Measurements from ENCODE around the gene CACYBP.

The CACYBP gene

GRCh38 chr1:174975764-174976163 lies 24.0 kb upstream of the CACYBP start:
- H3K27ac ChIP-seq = no peak overlapping the region
- TF ChIP-seq CTCF (conservative IDR thresholded peaks at IDR 0.05) = no peak
- no peak for TF ChIP-seq ZFX (IDR thresholded peaks at IDR 0.05)

GRCh38 chr1:174976436-174977108 lies 23.2 kb upstream of the CACYBP start:
- no peak overlapping the region for H3K27ac ChIP-seq
- no peak for TF ChIP-seq ZFX (IDR thresholded peaks at IDR 0.05)
- TF ChIP-seq CTCF (conservative IDR thresholded peaks at IDR 0.05) = no peak

DNA sequence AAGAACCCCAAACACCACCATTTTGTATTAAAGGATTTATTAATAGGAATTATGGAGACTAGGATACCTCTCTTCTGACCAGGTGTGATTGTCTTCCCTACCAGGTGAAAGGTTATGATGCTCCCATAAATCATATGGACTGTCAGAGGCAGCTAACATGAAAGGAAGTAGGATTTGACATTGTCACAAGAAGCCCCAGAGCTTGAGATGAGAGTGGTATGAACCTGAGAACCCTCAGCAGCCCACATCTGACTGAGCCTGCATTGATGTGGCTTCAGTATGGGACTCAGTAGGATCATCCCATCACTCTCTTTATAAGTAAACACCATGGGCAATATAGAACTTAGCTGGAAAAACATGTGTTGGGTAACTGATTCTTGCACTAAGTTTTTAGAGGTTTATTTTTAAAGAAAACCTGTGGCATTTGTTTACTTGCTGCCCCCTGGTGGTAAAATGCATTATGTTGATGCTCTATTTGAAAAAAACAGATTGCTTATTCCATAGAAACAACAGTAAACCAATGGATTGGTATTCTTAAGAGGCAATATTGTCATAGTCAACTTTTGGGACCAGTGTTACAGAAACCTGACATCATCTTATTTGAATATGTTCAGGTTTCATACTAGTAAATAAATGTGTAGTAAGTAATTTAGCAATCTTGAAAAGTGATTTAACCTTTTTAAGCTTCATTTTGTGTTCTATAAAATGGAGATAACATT lies 16.6 kb upstream of the CACYBP start:
- H3K27ac ChIP-seq = no peak overlapping the region
- no peak for TF ChIP-seq ZFX (IDR thresholded peaks at IDR 0.05)
- peak; percentile 80 for TF ChIP-seq CTCF (conservative IDR thresholded peaks at IDR 0.05)

GRCh38 chr1:174984952-174985351 lies 14.8 kb upstream of the CACYBP start:
- TF ChIP-seq ZFX (IDR thresholded peaks at IDR 0.05) (no peak), CTCF (conservative IDR thresholded peaks at IDR 0.05) (no peak)
- H3K27ac ChIP-seq = no peak overlapping the region

DNA sequence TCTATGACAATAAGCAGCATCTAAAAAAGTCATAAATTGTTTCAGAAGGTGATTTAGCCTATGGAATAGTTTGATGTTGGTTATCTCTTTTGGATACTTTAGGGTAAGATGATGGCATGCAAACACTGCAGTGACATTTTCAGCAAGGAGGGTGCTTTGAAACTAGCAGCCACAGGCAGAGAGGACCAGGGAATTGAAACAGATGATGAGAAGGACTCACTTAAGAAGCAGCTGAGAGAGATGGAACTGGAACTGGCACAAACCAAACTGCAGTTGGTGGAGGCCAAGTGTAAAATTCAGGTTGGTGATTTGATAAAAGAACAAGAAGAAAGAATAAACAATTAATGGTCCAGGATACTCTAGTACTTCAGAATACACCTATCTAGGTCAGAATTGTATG lies 11.2 kb upstream of the CACYBP start:
- TF ChIP-seq CTCF (conservative IDR thresholded peaks at IDR 0.05) (no peak), ZFX (IDR thresholded peaks at IDR 0.05) (no peak)
- no peak overlapping the region for H3K27ac ChIP-seq

DNA sequence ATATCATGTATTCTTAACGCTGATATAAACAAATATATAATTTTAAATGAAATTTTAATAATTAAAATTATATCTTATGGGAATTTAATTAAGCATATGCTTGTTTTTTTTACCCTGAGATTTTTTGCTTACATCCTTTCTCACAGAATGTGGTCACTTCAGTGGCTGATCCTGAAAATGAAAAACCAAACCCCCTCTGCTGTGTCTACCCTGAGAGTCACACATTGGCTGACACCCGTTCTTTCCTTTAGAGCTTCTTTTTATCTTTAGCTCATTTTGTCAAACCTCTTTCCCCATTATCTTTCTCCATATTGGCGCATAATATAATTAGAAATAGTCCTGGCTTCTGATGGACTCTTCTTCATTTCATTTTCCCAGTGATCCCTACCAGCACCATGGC lies 10.8 kb upstream of the CACYBP start:
- H3K27ac ChIP-seq = no peak overlapping the region

More for the DNA sequence above, 10.8 kb upstream of the CACYBP start:
- TF ChIP-seq CTCF (conservative IDR thresholded peaks at IDR 0.05) (no peak), ZFX (IDR thresholded peaks at IDR 0.05) (no peak)

All from C4-2B (cell line).